NCI-H774 (cell line): ENCODE data around the gene SIAH2.
"Not testable (repeated sequence)": the region's sequence is repeated elsewhere in the genome, so short reads cannot be mapped to it uniquely, and the experiment has no call there.

Source experiments
- DNase-seq: peaks from one replicate; lab custom pipeline; 2025; lab: John Stamatoyannopoulos, UW

SIAH2 gene, protein sequence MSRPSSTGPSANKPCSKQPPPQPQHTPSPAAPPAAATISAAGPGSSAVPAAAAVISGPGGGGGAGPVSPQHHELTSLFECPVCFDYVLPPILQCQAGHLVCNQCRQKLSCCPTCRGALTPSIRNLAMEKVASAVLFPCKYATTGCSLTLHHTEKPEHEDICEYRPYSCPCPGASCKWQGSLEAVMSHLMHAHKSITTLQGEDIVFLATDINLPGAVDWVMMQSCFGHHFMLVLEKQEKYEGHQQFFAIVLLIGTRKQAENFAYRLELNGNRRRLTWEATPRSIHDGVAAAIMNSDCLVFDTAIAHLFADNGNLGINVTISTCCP

GRCh38 chr3:150763122-150763840, at the start of gene SIAH2:
TSS of gene SIAH2 (minus strand) at chr3:150763169. CDS start at chr3:150762849, 320 bp downstream.
- peak; percentile 98 for DNase-seq

DNA sequence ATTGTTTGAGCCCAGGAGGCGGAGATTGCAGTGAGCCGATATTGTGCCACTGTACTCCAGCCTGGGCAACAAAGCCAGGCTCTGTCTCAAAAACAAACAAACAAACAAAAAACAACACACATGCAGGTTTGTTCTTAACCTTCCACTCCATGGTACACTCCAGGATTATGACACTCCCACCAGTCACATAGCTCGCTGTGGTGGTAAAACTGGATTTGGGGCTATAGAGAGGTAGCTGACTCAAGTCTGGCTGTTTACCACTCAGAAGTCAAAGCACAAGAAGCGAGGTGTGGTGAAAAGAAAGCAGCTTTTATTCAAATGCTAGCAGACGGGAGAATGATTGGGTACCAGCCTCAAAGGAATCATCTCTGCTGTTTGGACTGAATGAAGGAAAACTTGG, 49.0 kb upstream of the SIAH2 start:
- DNase-seq: no peak

DNA sequence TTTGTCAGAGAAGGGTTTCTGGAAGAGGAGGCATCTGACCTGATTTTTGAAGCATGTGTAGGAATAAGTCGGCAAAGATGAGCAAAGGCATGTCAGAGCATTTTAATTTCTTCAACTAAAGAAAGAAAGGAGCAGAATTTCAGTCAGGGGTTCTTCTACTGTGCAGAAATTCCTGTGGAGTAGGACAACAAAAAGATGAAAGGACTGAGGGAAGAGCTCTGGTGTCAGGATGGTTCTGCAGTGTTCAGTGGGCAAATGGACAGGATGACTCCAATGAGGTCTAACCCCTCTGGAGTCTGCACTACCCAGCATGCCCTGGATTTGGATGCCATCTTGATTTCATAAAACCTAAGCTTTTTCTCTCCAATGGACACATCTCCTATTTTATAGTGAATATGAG, 47.7 kb upstream of the SIAH2 start:
- no peak for DNase-seq

GRCh38 chr3:150806185-150806835, 43.3 kb upstream of the SIAH2 start:
- DNase-seq: no peak

GRCh38 chr3:150805354-150805753, 42.4 kb upstream of the SIAH2 start:
- DNase-seq: no peak

GRCh38 chr3:150803440-150803985, 40.5 kb upstream of the SIAH2 start:
- DNase-seq: no peak

GRCh38 chr3:150800722-150801121, 37.8 kb upstream of the SIAH2 start:
- no peak for DNase-seq

DNA sequence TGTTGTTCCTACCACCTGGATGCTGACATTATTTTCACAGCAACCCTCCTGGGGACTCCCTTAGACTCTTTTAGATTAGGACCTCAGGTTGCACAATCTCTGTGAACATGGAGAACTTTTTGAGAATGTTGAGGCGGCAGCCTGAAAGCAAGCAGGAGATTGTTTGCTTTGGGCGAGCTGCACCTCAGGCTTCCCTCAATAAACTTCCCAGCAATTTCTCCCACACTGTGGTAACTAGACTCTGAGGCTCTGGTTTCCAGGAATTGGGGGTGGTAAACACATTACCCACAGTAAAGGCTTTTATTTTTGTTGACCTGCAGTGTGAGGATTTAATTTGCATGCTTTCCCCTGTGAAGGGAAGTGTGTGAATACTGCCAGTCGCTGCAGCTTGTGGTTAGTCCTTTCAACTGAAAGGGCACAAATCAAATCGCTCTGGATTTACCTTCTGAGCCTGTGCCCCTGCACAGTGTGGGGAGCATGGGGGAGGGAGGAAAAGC, 35.2 kb upstream of the SIAH2 start:
- no peak for DNase-seq

GRCh38 chr3:150797155-150797554, 34.2 kb upstream of the SIAH2 start:
- no peak for DNase-seq

GRCh38 chr3:150796527-150796926, 33.6 kb upstream of the SIAH2 start:
- not testable (repeated sequence) for DNase-seq

DNA sequence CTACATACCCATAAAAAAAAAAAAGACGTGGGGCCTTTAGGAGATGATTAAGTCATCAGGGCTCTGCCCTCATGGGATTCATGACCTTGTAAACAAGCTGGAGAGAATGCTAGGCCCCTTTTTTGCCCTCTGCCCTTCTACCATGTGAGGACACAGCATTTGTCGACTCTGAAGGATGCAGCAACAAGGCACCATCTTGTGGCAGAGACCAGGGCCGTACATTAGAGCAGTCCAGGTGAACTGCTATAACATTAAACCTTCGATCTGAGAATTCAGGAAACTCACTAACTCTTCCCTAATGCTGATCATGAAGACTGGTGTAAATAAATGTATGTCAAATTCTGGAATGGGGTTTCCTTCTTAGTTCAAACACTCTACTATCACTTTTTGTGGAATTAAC, 30.7 kb upstream of the SIAH2 start:
- DNase-seq: no peak

DNA sequence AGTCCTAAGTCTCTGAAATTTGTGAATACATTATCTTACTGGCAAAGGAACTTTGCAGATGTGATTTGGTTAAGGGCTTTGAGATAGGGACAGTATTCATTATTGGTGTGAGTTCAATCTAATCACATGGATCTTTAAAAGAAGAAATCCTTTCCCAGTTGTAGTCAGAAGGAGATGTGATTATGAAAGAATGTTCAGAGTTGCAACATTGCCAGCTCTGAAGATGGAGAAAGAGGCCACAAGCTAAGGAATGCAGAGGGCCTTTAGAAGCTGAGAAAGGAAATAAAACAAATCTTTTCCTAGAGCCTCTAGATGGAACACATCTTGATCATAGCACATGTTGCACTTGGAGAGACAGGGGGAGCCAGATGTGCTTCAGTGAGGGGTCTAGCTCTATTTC, 27.7 kb upstream of the SIAH2 start:
- DNase-seq: no peak

DNA sequence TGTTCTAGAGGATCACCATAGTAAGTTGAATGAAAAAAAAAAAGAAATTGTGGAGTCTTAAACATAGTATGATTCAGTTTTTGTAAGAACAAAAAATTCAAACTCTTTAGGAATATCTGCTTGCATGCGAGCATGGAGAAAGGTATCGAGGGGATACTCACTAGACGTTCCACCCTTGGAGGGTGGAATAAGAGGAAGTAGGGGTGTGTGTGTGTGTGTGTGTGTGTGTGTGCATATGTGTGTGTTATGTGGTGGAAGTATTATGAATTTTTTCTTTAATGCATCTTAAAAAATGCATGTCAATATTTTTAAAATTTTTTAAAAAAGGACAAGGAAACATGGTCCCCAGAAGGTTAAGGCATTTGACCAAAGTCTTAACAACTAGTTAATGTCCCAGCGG, 26.5 kb upstream of the SIAH2 start:
- no peak for DNase-seq

DNA sequence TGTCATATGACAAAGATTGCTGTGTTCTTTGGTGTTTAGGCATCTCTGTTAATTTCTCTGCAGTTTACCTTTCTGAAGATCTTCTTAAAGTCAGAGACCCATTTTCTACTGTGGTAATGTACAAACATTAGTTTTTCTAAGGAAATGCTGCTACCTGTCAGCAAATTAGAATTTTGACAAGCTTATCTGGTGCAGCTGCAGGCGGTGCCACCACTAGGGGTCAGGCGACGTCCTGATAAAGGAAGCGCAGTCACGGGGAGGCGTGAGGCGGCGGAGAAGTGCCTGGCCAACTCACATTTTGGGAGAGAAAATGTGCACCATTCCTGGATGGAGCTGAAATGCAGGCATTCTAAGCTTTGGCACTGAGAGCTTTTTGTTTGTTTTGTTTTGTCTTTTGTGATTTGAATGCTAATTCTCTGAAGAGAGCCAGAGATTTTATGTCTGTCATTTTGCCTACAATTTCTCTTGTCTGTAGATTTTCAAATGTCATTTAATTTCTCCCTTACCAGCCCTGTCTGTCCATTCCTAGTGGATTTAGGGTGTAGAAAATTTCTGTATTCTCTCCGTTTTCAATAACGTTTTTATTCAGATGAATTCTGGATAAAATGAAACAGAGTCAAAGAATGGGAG, 24.9 kb upstream of the SIAH2 start:
- peak; percentile 80 for DNase-seq

DNA sequence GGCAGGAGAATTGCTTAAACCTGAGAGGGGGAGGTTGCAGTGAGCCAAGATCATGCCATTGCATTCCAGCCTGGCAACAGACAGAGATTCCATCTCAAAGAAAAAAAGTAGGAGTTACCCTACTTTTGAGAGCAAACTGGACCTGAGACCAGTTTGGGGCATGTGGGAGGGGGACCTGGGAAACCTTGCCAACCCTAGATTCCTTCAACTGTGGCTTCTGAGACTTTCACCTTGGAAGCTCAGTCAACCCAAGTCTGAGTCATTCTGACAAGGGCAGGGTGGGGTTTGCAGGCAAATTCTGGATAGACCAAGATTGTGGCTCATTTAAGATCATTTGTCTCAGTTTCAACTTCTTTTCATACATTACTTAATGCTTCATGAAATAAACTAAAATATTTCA, 23.8 kb upstream of the SIAH2 start:
- no peak for DNase-seq

DNA sequence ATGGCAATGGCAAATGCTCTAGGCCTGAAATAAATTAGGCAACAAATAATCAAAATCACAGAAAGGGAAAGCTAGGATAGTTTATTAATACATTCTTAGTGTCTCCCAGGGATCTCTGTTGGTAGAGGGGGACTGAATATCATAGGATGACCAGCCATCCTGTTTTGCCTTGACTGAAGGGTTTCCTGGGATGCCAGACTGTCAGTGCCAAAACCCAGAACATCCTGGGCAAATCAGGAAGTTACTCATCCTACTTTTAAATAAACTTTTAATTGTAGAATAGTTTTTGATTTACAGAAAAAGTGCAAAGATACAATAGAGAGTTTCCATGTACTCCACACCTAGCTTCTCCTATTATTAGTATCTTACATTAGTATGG, 21.8 kb upstream of the SIAH2 start:
- DNase-seq: no peak

- DNase-seq: no peak
These were observed 21.2 kb upstream of the SIAH2 start for GRCh38 chr3:150783920-150784746.

- no peak for DNase-seq
These were observed 20.3 kb upstream of the SIAH2 start for GRCh38 chr3:150783316-150783715.

DNA sequence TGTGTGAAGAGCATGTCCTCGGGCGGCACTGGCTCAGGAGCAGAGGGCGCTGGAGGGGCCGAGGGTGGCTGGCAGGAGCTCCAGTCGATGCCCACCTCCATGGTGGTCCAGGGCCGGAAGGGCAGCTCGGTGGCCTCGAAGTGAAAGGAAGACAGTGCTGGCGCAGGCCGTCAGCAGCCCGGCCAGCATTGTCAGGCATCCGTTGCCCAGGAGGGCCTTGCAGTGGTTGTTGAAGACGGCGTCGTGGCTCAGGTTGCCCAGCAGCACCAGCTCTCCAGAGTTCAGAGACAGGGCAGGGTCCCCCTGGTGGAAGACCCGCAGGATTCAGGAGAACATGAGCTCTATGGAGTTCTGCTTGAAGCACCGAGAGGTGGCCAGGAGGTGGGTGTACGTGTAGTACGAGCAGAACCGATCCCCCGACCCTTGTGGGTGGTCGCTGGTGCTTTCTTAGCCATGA, 16.5 kb upstream of the SIAH2 start:
- no peak for DNase-seq

GRCh38 chr3:150778793-150779401, 15.9 kb upstream of the SIAH2 start:
- no peak for DNase-seq
